Activated naive CD4-positive, alpha-beta T cell treated with anti-CD3 and anti-CD28 coated beads for 36 hours (primary cell): Measurements from ENCODE around the gene NQO2. TPM values are rescaled to one million over a fixed set of nuclear protein-coding genes. Genes with fewer than 3 reads are reported as not detected.
"Not testable (repeated sequence)": the region's sequence is repeated elsewhere in the genome, so short reads cannot be mapped to it uniquely, and the experiment has no call there.

Experiments used
- CTCF ChIA-PET: fragments of 350-600 bp; sonication (Branson Sonifier 250); formaldehyde crosslinking; loops from one replicate; lab custom pipeline; 2021; ENCODE audit warnings: antibody characterized with exemption; lab: Charles Lee
- DNase-seq: peaks from one replicate; pipeline ENCODE4 v3.0.0-alpha.2; 2020
- H3K27ac Mint-ChIP-seq: one replicate; pipeline ENCODE4 v1.8.0; 2021; ENCODE audit warnings: mild to moderate bottlenecking, mixed read lengths
- H3K27me3 Mint-ChIP-seq: one replicate; pipeline ENCODE4 v1.8.0; 2021; ENCODE audit warnings: low read depth, mixed read lengths
- H3K36me3 Mint-ChIP-seq: one replicate; pipeline ENCODE4 v1.8.0; 2021; ENCODE audit warnings: low read depth, mixed read lengths
- H3K4me1 Mint-ChIP-seq: one replicate; pipeline ENCODE4 v1.8.0; 2021; ENCODE audit warnings: low read depth, mixed read lengths
- H3K4me3 Mint-ChIP-seq: one replicate; pipeline ENCODE4 v1.8.0; 2021; ENCODE audit warnings: mild to moderate bottlenecking, moderate library complexity, mixed read lengths
- H3K9me3 Mint-ChIP-seq: one replicate; pipeline ENCODE4 v1.8.0; 2021; ENCODE audit warnings: mixed read lengths
- intact Hi-C: fragments of 100-400 bp; cut with micrococcal nuclease; formaldehyde crosslinking; loops from one replicate; pipeline ENCODE4 v1.15.1; 2023
- total RNA-seq, 2 experiments: library from RNA; stranded (reverse); gene quantifications; one replicate each; pipeline ENCODE4 v1.2.3, GENCODE V29; 2021

The NQO2 gene
- total RNA-seq, 2 experiments from 2014 or later: 18.8 to 21.1 TPM

DNA sequence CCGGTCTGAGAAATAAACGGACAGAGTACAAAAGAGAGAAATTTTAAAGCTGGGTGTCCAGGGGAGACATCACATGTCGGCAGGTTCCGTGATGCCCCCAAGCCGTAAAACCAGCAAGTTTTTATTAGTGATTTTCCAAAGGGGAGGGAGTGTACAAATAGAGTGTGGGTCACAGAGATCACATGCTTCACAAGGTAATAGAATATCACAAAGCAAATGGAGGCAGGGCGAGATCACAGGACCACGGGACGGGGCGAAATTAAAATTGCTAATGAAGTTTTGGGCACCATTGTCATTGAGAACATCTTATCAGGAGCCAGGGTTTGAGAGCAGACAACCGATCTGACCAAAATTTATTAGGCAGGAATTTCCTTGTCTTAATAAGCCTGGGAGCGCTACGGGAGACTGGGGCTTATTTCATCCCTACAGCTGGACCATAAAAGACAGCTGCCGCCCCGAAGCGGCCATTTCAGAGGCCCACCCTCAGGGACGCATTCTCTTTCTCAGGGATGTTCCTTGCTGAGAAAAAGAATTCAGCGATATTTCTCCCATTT is 9.1 kb downstream of the NQO2 start:
- peaks cover 22% of the 10 kb centered on the region for H3K9me3 Mint-ChIP-seq
- intact Hi-C loops, CTCF ChIA-PET, H3K4me3 Mint-ChIP-seq, DNase-seq, H3K4me1 Mint-ChIP-seq, H3K27ac Mint-ChIP-seq, H3K27me3 Mint-ChIP-seq: not testable (repeated sequence)
- H3K36me3 Mint-ChIP-seq: peaks cover 79% of the 10 kb centered on the region

DNA sequence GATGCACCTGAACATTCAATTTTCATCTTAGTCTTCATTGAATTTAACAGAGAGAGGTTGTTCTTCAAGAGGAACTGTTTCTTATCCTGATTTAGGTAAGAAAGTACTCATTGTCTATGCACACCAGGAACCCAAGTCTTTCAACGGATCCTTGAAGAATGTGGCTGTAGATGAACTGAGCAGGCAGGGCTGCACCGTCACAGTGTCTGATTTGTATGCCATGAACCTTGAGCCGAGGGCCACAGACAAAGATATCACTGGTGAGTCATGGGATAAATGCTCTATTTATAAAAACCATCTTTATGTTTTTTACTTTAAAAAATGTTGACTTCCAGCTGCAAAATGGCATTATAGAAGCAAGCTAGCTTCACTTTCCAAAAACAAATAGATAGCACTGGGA is 10.2 kb downstream of the NQO2 start:
- H3K27me3 Mint-ChIP-seq: no peaks in the 10 kb centered on the region
- DNase-seq: no peak
- intact Hi-C loops: no loop called here
- peaks cover 22% of the 10 kb centered on the region for H3K9me3 Mint-ChIP-seq
- H3K4me1 Mint-ChIP-seq: no peaks in the 10 kb centered on the region
- no peak overlapping the region for H3K27ac Mint-ChIP-seq
- CTCF ChIA-PET: no interaction called here
- H3K4me3 Mint-ChIP-seq: no peak overlapping the region
- H3K36me3 Mint-ChIP-seq: peaks cover 77% of the 10 kb centered on the region

DNA sequence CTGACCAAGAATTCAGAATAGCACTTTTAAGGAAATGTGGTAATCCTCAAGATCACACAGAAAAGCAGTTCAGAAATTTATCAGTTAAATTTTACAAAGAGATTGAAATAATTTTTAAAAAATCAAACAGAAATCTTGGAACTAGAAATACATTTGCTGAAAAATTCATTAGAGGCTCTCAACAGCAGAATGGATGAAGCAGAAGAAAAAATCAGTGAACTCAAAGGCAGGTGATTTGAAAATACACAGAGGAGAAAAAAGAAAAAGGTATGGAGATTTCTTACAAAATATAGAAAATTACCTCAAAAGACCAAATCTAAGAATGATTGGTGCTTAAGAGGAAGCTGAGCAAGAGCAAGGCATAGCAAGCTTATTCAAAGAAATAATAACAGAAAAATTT is 11.5 kb downstream of the NQO2 start:
- no peaks in the 10 kb centered on the region for H3K27me3 Mint-ChIP-seq
- intact Hi-C loops: no loop called here
- no peak for DNase-seq
- H3K36me3 Mint-ChIP-seq: peaks cover 67% of the 10 kb centered on the region
- H3K27ac Mint-ChIP-seq: no peak overlapping the region
- CTCF ChIA-PET: no interaction called here
- H3K4me1 Mint-ChIP-seq: no peaks in the 10 kb centered on the region
- peaks cover 22% of the 10 kb centered on the region for H3K9me3 Mint-ChIP-seq
- no peak overlapping the region for H3K4me3 Mint-ChIP-seq

DNA sequence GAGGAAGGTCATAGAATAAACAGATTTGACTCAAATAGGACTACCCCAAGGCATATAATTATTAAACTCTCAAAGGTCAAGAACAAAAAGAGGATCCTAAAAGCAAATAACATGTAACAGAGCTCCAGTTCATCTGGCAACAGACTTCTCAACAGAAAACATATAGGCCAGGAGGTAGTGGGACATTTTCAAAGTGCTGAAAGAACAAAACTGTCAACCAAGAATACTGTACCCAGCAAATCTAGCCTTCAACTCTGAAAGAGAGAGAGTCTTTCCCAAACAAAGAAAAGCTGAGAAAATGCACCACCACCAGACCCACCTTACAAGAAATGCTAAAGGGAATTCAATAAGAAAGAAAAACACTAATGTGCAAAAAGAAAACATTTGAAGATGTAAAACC is 11.9 kb downstream of the NQO2 start:
- Mint-ChIP-seq H3K27ac (no peak overlapping the region), H3K36me3 (peaks cover 63% of the 10 kb centered on the region), H3K4me1 (no peaks in the 10 kb centered on the region), H3K9me3 (peaks cover 22% of the 10 kb centered on the region), H3K27me3 (no peaks in the 10 kb centered on the region), H3K4me3 (no peak overlapping the region)
- intact Hi-C loops: no loop called here
- CTCF ChIA-PET: no interaction called here
- DNase-seq: no peak

DNA sequence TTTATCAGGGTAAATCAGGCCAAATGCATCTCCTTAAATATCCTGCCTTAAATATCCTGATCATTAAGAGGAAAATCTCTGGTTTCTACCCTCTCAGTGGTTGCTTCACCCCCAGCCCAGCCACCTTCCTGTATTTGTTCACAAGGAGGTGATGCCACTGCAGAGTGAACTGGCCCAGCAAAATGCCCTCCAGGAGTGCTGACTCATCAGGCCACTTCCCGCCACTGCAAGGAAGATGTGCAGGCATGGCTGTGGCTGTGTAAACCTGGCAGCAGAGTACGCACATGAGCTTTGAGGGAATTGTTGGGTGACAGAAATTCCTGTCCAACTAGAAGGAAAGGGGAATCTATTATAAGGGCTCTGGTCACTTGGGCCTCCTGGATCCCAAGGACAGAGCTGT is 13.8 kb downstream of the NQO2 start:
- CTCF ChIA-PET: no interaction called here
- no peaks in the 10 kb centered on the region for H3K27me3 Mint-ChIP-seq
- peaks cover 52% of the 10 kb centered on the region for H3K36me3 Mint-ChIP-seq
- H3K9me3 Mint-ChIP-seq: peaks cover 22% of the 10 kb centered on the region
- no peaks in the 10 kb centered on the region for H3K4me1 Mint-ChIP-seq
- no peak for DNase-seq
- no peak overlapping the region for H3K27ac Mint-ChIP-seq
- no peak overlapping the region for H3K4me3 Mint-ChIP-seq
- intact Hi-C loops: no loop called here

DNA sequence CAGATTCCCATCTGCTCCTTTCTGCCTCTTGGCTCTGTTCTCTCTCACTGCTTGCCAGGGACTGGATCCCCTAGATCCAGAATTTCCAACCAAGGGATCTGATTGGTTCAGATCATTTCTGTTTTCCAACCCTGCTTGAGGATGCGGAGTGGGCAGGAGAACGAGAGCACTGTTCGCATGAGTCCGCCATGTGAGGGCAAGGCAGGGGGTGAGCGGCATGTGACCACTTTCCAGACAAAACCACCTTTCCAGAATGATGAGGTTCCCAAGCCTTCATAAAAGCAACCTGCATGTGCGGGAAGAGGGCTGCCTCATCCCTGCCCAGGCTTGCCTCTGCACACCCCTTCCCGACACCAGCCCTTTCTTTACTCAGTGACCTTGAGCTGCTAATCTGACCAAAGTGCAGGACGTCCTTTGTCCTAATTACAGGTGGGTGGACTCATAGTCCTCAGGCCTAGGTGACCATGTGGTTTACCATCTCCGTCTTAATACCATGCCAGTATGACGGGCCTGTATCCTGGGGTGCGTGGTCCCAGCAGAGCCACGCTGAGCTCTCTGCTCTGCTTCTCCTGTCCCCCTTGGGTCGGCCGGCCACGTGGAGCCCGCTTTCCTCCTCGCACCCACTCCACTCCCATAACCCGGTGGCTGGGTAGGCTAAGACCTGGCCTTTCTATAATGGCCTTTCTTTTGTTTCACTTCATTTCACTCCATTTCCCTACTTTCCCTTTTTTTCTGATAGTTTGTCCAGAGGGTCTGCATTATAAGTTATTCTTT is 14.4 kb downstream of the NQO2 start:
- intact Hi-C loops: no loop called here
- Mint-ChIP-seq H3K27ac (no peak overlapping the region), H3K36me3 (peaks cover 49% of the 10 kb centered on the region), H3K4me1 (no peaks in the 10 kb centered on the region), H3K27me3 (no peaks in the 10 kb centered on the region), H3K4me3 (no peak overlapping the region), H3K9me3 (peaks cover 22% of the 10 kb centered on the region)
- DNase-seq: no peak
- CTCF ChIA-PET: no interaction called here

DNA sequence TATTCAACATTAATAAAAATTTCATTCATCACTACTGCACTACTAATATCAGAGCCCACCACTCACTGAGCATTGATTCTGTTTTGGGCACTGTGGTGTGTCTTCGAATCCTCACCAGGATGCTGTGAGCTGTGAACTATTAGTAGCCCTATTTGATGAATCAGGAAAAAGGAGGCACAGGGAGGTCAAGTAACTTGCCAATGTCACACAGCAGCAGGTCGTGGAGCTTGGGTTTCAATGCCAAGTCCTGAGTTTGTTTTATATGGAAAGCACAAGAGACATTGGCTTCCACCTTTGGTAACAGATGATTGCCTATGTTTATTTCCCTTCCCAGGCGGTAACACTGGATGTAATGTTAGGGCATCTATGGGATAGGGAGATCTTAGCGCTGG is 15.0 kb downstream of the NQO2 start:
- H3K36me3 Mint-ChIP-seq: peaks cover 43% of the 10 kb centered on the region
- intact Hi-C loops: no loop called here
- H3K27ac Mint-ChIP-seq: no peak overlapping the region
- CTCF ChIA-PET: no interaction called here
- no peaks in the 10 kb centered on the region for H3K4me1 Mint-ChIP-seq
- no peaks in the 10 kb centered on the region for H3K27me3 Mint-ChIP-seq
- H3K9me3 Mint-ChIP-seq: peaks cover 22% of the 10 kb centered on the region
- H3K4me3 Mint-ChIP-seq: no peak overlapping the region
- DNase-seq: no peak

DNA sequence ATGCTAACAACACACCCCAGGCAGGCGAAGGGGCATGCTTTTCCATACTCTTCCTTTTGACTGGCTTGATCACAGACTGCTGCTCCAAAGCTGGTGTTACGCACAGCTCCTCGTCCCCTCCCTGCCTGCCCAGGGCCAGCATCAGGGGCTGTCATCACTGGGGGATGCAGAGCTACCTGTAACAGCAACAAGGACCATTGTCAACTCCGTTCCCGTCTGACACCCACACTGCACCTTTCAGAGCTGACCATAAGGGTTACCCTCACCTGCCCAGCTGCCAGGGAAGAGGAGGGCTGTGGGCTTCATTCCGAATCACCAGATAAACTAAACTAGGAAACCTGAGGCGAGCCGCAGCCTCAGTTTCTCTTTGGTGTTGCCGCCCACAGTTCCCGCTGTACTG is 15.4 kb downstream of the NQO2 start:
- CTCF ChIA-PET: no interaction called here
- Mint-ChIP-seq H3K27me3 (no peaks in the 10 kb centered on the region), H3K36me3 (peaks cover 42% of the 10 kb centered on the region), H3K9me3 (peaks cover 22% of the 10 kb centered on the region), H3K27ac (no peak overlapping the region), H3K4me1 (peaks cover 4% of the 10 kb centered on the region), H3K4me3 (no peak overlapping the region)
- intact Hi-C loops: no loop called here
- DNase-seq: no peak

DNA sequence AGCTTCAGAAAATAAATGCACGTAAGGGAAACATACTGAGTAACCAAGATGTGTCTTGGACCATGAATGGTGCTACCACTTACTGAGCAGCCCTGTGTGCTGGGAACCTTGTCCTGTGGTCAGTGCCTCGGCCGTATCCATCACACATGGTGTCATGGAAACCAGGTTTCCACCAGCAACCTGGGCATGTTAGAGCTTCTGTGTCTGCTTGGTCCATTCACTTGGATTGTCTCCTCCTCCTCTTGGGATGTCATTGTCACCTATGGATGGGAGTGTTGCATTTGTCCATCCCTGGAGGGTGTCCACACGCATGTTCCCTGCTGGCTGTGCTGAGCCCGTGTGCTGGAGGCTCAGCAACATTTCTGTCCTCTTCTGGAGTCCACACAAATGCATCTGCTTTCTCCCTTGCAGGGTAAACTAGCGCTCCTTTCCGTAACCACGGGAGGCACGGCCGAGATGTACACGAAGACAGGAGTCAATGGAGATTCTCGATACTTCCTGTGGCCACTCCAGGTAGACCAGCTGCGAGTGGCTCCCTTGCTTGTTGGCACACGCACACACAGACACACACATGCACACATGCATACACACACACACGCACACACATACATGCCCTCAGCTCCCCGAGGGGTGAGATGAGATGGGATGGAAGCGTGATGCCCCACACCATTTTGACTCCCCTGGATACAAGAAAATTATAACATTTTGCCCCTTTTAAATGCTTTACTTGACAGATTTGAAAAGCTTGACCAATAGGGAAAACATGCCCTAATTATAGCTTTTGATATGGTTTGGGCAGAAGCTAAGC is 17.0 kb downstream of the NQO2 start:
- peaks cover 10% of the 10 kb centered on the region for H3K4me1 Mint-ChIP-seq
- H3K36me3 Mint-ChIP-seq: peaks cover 33% of the 10 kb centered on the region
- no peak overlapping the region for H3K27ac Mint-ChIP-seq
- intact Hi-C loops: no loop called here
- H3K4me3 Mint-ChIP-seq: no peak overlapping the region
- H3K27me3 Mint-ChIP-seq: no peaks in the 10 kb centered on the region
- H3K9me3 Mint-ChIP-seq: peaks cover 8% of the 10 kb centered on the region
- CTCF ChIA-PET: interaction anchor here (1.1 to 1.2 kb wide), 2 partner anchors 10 to 15 kb away, joined by 3 read pairs; no protein-coding TSS in a partner anchor
- no peak for DNase-seq

DNA sequence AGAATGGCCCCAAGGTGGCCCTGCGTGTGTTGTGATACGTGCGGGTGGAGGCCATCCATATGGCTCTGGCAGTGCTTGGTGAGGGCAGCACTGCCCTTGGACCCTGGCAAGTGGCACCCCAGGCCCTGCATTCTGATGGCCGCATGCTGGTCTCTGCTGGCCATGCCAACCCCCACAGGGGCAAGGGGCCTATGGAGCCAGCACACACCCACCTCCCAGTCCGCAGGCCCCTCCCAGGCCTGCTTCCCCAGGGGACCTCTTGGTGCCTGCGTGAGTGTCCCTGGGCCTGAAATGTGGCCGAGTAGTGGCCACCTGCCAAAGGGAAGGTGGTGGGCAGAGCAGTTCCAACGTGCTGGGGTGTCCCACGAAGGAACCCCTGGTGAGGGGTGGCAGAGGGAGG is 17.6 kb downstream of the NQO2 start:
- intact Hi-C loops: no loop called here
- no peak overlapping the region for H3K4me3 Mint-ChIP-seq
- peaks cover 1% of the 10 kb centered on the region for H3K9me3 Mint-ChIP-seq
- H3K27ac Mint-ChIP-seq: no peak overlapping the region
- CTCF ChIA-PET: interaction anchor here (1.2 kb wide), 1 partner anchor 16 kb away, joined by 3 read pairs; no protein-coding TSS in a partner anchor
- H3K36me3 Mint-ChIP-seq: peaks cover 27% of the 10 kb centered on the region
- no peaks in the 10 kb centered on the region for H3K27me3 Mint-ChIP-seq
- peaks cover 10% of the 10 kb centered on the region for H3K4me1 Mint-ChIP-seq
- DNase-seq: no peak

DNA sequence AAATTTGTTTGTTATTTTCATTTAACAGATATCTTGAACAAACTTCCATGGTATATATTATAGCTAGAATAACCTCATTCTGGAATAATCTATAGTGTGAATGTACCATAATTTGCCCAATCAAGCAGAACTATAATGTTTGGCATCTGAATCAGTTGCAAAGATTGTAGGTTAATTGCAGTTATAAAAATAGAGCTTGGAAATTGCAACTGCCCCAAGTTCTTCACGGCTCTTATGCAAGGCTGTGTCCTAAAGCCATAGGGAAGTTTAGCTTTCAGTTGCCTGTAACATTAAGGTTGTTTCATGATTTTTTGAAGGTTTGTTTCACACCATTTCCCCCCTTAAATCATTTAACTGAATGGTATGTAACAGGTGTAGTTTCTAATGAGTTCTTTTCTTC is 19.4 kb downstream of the NQO2 start:
- Mint-ChIP-seq H3K4me1 (peaks cover 24% of the 10 kb centered on the region), H3K36me3 (peaks cover 24% of the 10 kb centered on the region), H3K27ac (no peak overlapping the region), H3K4me3 (no peak overlapping the region), H3K27me3 (no peaks in the 10 kb centered on the region), H3K9me3 (no peaks in the 10 kb centered on the region)
- intact Hi-C loops: no loop called here
- CTCF ChIA-PET: interaction anchor here (0.6 to 1.0 kb wide), 3 partner anchors 21 to 357 kb away, joined by 3 to 6 read pairs (median 3); no protein-coding TSS in a partner anchor
- DNase-seq: no peak

DNA sequence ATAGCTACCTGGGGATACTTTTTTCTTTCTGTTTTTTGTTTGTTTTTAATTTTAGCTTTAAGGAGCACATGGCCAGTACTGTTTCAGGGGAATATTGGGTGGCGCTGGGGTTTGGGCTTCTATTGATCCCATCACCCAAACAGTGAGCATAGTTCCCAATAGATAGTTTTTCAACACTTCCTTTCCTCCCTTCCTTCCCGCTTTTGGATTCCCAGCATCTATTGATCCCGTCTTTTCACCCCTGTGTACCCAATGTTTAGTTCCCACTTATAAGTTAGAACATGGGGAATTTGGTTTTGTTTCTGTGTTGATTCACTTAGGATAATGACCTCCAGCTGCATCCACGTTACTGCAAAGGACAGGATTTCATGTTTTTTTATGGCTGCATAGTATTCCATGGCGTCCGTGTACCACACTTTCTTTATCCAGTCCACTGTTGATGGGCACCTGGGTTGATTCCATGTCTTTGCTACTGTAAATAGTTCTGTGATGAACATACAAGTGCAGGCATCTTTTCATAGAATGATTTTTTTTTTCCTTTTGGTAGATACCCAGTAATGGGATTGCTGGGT is 20.1 kb downstream of the NQO2 start:
- no peak for DNase-seq
- no peak overlapping the region for H3K4me3 Mint-ChIP-seq
- H3K27ac Mint-ChIP-seq: no peak overlapping the region
- peaks cover 29% of the 10 kb centered on the region for H3K4me1 Mint-ChIP-seq
- CTCF ChIA-PET: interaction anchor here (1.4 kb wide), 1 partner anchor 20 kb away, joined by 3 read pairs; the partner anchor contains the start of gene NQO2
- H3K27me3 Mint-ChIP-seq: no peaks in the 10 kb centered on the region
- intact Hi-C loops: no loop called here
- H3K36me3 Mint-ChIP-seq: peaks cover 21% of the 10 kb centered on the region
- H3K9me3 Mint-ChIP-seq: no peaks in the 10 kb centered on the region
